Right lobe of liver (tissue), 4 donors: ENCODE measurements around the gene HACD4.

Experiments
- CTCF ChIP-seq, 4 donors: fragments of 200-600 bp in 3 of 4; fragments of 450-650 bp in 1 of 4; IDR thresholded peaks; one replicate each; pipeline versions ENCODE4 v1.5.1 to v1.8.0; 2016 to 2022; ENCODE audit warnings: antibody characterized with exemption in 4 of 4, mild to moderate bottlenecking in 2 of 4
- POLR2A ChIP-seq: fragments of 450-650 bp; IDR thresholded peaks from one replicate; pipeline ENCODE4 v1.6.1; 2017; ENCODE audit warnings: antibody characterized with exemption, mild to moderate bottlenecking
- donor health status: DM: no; HTN: no; CAD: no.
- donor health status: DM: no; HTN: no; CAD: no.
- donor health status: DM: no; HTN: yes; CAD: no.

GRCh38 chr9:20950707-20951106 is 80.7 kb downstream of the HACD4 start:
- TF ChIP-seq CTCF (IDR thresholded peaks at IDR 0.05) (no peak), POLR2A (no peak)
